OCI-LY7 (cell line): ENCODE measurements around the gene DLG5.

ENCODE experiments used
- EZH2phosphoT487 ChIP-seq: fragments of 200-600 bp; sonication (generic); IDR thresholded peaks from 2 replicates; pipeline ENCODE4 v1.6.1; 2018; ENCODE audit warnings: low read depth, borderline replicate concordance, mild to moderate bottlenecking, mixed run types, antibody characterized with exemption, low read length, moderate library complexity, mixed read lengths
- TF ChIP-seq, protein P1 (sequence below): fragments of 200-600 bp; sonication (generic); conservative IDR thresholded peaks from 2 replicates; pipeline ENCODE4 v1.5.1; 2014; ENCODE audit warnings: mild to moderate bottlenecking, antibody characterized with exemption, low read length, moderate library complexity, mixed read lengths

DNA sequence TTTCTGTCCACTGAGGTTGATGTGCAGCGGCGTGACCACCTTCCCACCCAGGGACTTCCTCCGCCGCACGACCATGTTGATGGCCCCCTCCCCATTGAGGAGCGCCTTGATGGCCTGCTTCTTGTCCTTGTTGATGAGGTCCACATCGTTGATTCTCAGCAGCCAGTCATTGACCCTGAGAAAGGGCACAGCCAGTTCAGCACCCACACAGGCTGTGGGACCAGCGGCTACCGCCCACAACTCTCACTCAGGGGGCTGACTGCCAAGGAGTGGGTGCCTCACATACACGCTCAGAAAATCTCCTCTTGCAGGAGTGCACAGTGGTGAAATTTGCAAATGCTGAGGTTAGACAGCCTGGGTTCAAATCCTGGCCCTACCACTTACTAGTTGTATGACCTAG, 97.2 kb downstream of the DLG5 start:
- TF ChIP-seq, protein P1, sequence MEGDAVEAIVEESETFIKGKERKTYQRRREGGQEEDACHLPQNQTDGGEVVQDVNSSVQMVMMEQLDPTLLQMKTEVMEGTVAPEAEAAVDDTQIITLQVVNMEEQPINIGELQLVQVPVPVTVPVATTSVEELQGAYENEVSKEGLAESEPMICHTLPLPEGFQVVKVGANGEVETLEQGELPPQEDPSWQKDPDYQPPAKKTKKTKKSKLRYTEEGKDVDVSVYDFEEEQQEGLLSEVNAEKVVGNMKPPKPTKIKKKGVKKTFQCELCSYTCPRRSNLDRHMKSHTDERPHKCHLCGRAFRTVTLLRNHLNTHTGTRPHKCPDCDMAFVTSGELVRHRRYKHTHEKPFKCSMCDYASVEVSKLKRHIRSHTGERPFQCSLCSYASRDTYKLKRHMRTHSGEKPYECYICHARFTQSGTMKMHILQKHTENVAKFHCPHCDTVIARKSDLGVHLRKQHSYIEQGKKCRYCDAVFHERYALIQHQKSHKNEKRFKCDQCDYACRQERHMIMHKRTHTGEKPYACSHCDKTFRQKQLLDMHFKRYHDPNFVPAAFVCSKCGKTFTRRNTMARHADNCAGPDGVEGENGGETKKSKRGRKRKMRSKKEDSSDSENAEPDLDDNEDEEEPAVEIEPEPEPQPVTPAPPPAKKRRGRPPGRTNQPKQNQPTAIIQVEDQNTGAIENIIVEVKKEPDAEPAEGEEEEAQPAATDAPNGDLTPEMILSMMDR, result no peak
- no peak for TF ChIP-seq EZH2phosphoT487
